Measurements from ENCODE around the gene UXS1. TPM values are rescaled to one million over a fixed set of nuclear protein-coding genes. Genes with fewer than 3 reads are reported as not detected.
"Not testable (repeated sequence)": the region's sequence is repeated elsewhere in the genome, so short reads cannot be mapped to it uniquely, and the experiment has no call there.

The UXS1 gene
- total and polyA plus RNA-seq, 11 donors, result 11.0 to 36.9 (median 30.9) TPM

GRCh38 chr2:106137731-106138521 is 56.2 kb downstream of the UXS1 start:
- no peaks in the 10 kb centered on the region for H3K36me3 ChIP-seq
- intact Hi-C loops (cut with DNase I), result no loop called here
- H3K4me1 ChIP-seq, result peaks cover 0 to 31% (median 9%) of the 10 kb centered on the region in 12 donors
- WGBS, 4 donors, result 70 to 80% (median 74%) methylated on average over 14 of the region's 14 CpGs
- TF ChIP-seq POLR2A (IDR thresholded peaks at IDR 0.05) (no peak), CTCF (IDR thresholded peaks at IDR 0.05) (no peak)
- ATAC-seq (peak in 3 of 4 donors; percentile 33 to 47 (median 45)), DNase-seq (no peak)
- no peaks in the 10 kb centered on the region for H3K27me3 ChIP-seq
- peak overlapping the region in 10 of 12 donors; percentile 28 to 81 (median 54) for H3K27ac ChIP-seq
- peak overlapping the region in 4 of 12 donors; percentile 8 to 20 (median 17) for H3K4me3 ChIP-seq
- no peaks in the 10 kb centered on the region for H3K9me3 ChIP-seq

- peaks cover 0 to 21% (median 2%) of the 10 kb centered on the region in 9 donors for H3K36me3 ChIP-seq
- H3K9me3 ChIP-seq; H3K27ac ChIP-seq; ATAC-seq; H3K27me3 ChIP-seq; DNase-seq; intact Hi-C loops (cut with DNase I); H3K4me1 ChIP-seq: not testable (repeated sequence)
- 40 to 60% (median 52%) methylated on average over 1 to 12 of the region's 14 CpGs; no CpG with 5 or more reads in 1 of the 4 donors for WGBS, 4 donors
- H3K4me3 ChIP-seq, result peak overlapping the region in 6 of 12 donors; percentile 5 to 37 (median 25)
Measured at GRCh38 chr2:106131192-106131591, 62.9 kb downstream of the UXS1 start.

- Histone ChIP-seq H3K9me3 (no peaks in the 10 kb centered on the region), H3K27ac (no peak overlapping the region), H3K4me1 (peaks cover 0 to 4% (median 0%) of the 10 kb centered on the region in 12 donors), H3K27me3 (no peaks in the 10 kb centered on the region), H3K36me3 (peaks cover 0 to 27% (median 4%) of the 10 kb centered on the region in 9 donors), H3K4me3 (peak overlapping the region in 6 of 12 donors; percentile 5 to 37 (median 25))
- intact Hi-C loops (cut with DNase I), result no loop called here
- WGBS, 4 donors, result 77 to 86% (median 84%) methylated on average over 12 to 13 of the region's 13 CpGs
- DNase-seq (no peak), ATAC-seq (no peak)
- TF ChIP-seq CTCF (IDR thresholded peaks at IDR 0.05) (no peak), POLR2A (IDR thresholded peaks at IDR 0.05) (no peak)
Measured at GRCh38 chr2:106130251-106130998, 63.7 kb downstream of the UXS1 start.

- WGBS, 4 donors, result 86 to 96% (median 92%) methylated on average over 2 of the region's 2 CpGs
- TF ChIP-seq CTCF (IDR thresholded peaks at IDR 0.05), result no peak
- TF ChIP-seq POLR2A (IDR thresholded peaks at IDR 0.05), result no peak
- H3K4me3 ChIP-seq, result no peak overlapping the region
- no peaks in the 10 kb centered on the region for H3K27me3 ChIP-seq
- peaks cover 0 to 4% (median 0%) of the 10 kb centered on the region in 12 donors for H3K4me1 ChIP-seq
- peaks cover 0 to 34% (median 11%) of the 10 kb centered on the region in 9 donors for H3K36me3 ChIP-seq
- DNase-seq (no peak), ATAC-seq (no peak)
- no peaks in the 10 kb centered on the region for H3K9me3 ChIP-seq
- H3K27ac ChIP-seq, result no peak overlapping the region
- intact Hi-C loops (cut with DNase I), result loop anchor here in 1 of 10 donors (5.0 kb wide), 1 partner anchor 48 kb away; no protein-coding TSS in a partner anchor
Measured at GRCh38 chr2:106129592-106129991, 64.5 kb downstream of the UXS1 start.

Data from heart left ventricle (tissue), 16 donors.